Caco-2 (cell line): Measurements from ENCODE around the gene SIL1. TPM values are rescaled to one million over a fixed set of nuclear protein-coding genes. Genes with fewer than 3 reads are reported as not detected.
"Not testable (repeated sequence)": the region's sequence is repeated elsewhere in the genome, so short reads cannot be mapped to it uniquely, and the experiment has no call there.

ENCODE experiments used
- BruUV-seq: library from RNA; stranded (reverse); fragments of 400-500 nt; replicated peaks from 2 replicates; lab custom pipeline; 2021; lab: Mats Ljungman, UMichigan
- CTCF ChIA-PET: fragments of 300-600 bp; sonication (Branson Sonifier 250); formaldehyde crosslinking; loops from one replicate; lab custom pipeline; 2022; ENCODE audit warnings: antibody characterized with exemption; lab: Charles Lee
- POLR2A ChIA-PET: fragments of 300-600 bp; sonication (Branson Sonifier 250); formaldehyde crosslinking; loops from one replicate; lab custom pipeline; 2022; ENCODE audit warnings: antibody characterized with exemption; lab: Charles Lee
- DNase-seq, 2 experiments: peaks; one replicate each; pipeline versions ENCODE4 v3.0.0 to v3.0.0-alpha.2; 2020 to 2022
- H3K27me3 ChIP-seq: replicated peaks from 2 replicates; pipeline ENCODE4 v1.6.0; 2011; ENCODE audit warnings: low read length; ENCODE audit not compliant: control insufficient read depth, insufficient read depth
- H3K36me3 ChIP-seq: 2 replicates; pipeline ENCODE4 v1.5.1; 2011; ENCODE audit warnings: low read length; ENCODE audit not compliant: control insufficient read depth, insufficient read depth
- H3K4me1 ChIP-seq: fragments of 250-450 bp; sonication (Bioruptor Pico); 2 replicates; pipeline ENCODE4 v1.5.1; 2020; ENCODE audit warnings: mild to moderate bottlenecking
- H3K4me3 ChIP-seq: 2 replicates; pipeline ENCODE4 v1.5.1; 2011; ENCODE audit warnings: low read depth, mild to moderate bottlenecking, control low read depth, low read length
- H3K9me3 ChIP-seq: fragments of 250-450 bp; sonication (Bioruptor Pico); 2 replicates; pipeline ENCODE4 v1.5.1; 2020; ENCODE audit warnings: mild to moderate bottlenecking, moderate library complexity
- H3K27ac Mint-ChIP-seq: one replicate; pipeline ENCODE4 v1.8.0; 2022; ENCODE audit warnings: mixed read lengths; ENCODE audit not compliant: unreplicated experiment
- H3K27me3 Mint-ChIP-seq: one replicate; pipeline ENCODE4 v1.8.0; 2022; ENCODE audit warnings: mixed read lengths; ENCODE audit not compliant: insufficient read depth, unreplicated experiment
- H3K36me3 Mint-ChIP-seq: one replicate; pipeline ENCODE4 v1.8.0; 2022; ENCODE audit warnings: mild to moderate bottlenecking, mixed read lengths; ENCODE audit not compliant: insufficient read depth, unreplicated experiment
- H3K4me1 Mint-ChIP-seq: one replicate; pipeline ENCODE4 v1.8.0; 2022; ENCODE audit warnings: low read depth, mixed read lengths; ENCODE audit not compliant: unreplicated experiment
- H3K4me3 Mint-ChIP-seq: one replicate; pipeline ENCODE4 v1.8.0; 2022; ENCODE audit warnings: mild to moderate bottlenecking, moderate library complexity, mixed read lengths; ENCODE audit not compliant: unreplicated experiment
- H3K9me3 Mint-ChIP-seq: one replicate; pipeline ENCODE4 v1.8.0; 2022; ENCODE audit warnings: mixed read lengths; ENCODE audit not compliant: unreplicated experiment
- CTCF ChIP-seq, 2 experiments: fragments of 200-600 bp in 1 of 2; IDR thresholded peaks; 1 replicate in 1 of 2; 2 replicates in 1 of 2; pipeline versions ENCODE4 v1.5.1 to v1.8.0; 2011 to 2022; ENCODE audit warnings: antibody characterized with exemption in 1 of 2, control low read depth in 1 of 2, inconsistent platforms in 1 of 2, low read depth in 1 of 2, low read length in 1 of 2, mild to moderate bottlenecking in 1 of 2, moderate library complexity in 1 of 2; ENCODE audit not compliant: insufficient read depth in 1 of 2, severe bottlenecking in 1 of 2, unreplicated experiment in 1 of 2
- intact Hi-C: fragments of 100-400 bp; cut with micrococcal nuclease; formaldehyde crosslinking; loops from one replicate; pipeline ENCODE4 v1.10.0; 2022; ENCODE audit not compliant: unreplicated experiment
- total RNA-seq: library from RNA; stranded (reverse); gene quantifications from 2 replicates; pipeline ENCODE4 v1.2.3, GENCODE V29; 2022

Gene SIL1
- total RNA-seq, 1 experiment from 2014 or later: 29.7 TPM

- Mint-ChIP-seq H3K27ac (no peak overlapping the region), H3K27me3 (no peaks in the 10 kb centered on the region), H3K4me3 (no peak overlapping the region), H3K9me3 (no peaks in the 10 kb centered on the region), H3K4me1 (peaks cover under 1% of the 10 kb centered on the region), H3K36me3 (peaks cover 13% of the 10 kb centered on the region)
- Histone ChIP-seq H3K36me3 (no peaks in the 10 kb centered on the region), H3K4me1 (peaks cover under 1% of the 10 kb centered on the region; the same call in 1 of the 2 replicates), H3K27me3 (no peaks in the 10 kb centered on the region), H3K9me3 (no peaks in the 10 kb centered on the region), H3K4me3 (no peak overlapping the region)
- ChIA-PET POLR2A (no interaction called here), CTCF (no interaction called here)
- peak in 1 of 2 experiments; percentile 13 for DNase-seq
- TF ChIP-seq CTCF (IDR thresholded peaks at IDR 0.05; ENCODE audit: insufficient read depth in 1 of 2, low read depth in 1 of 2, low read length in 1 of 2, severe bottlenecking in 1 of 2, unreplicated experiment in 1 of 2): peak; percentile 11 to 27
- BruUV-seq: no TSS peak
- intact Hi-C loops: no loop called here
These were observed 4.2 kb downstream of the SIL1 start for GRCh38 chr5:139193928-139194327.

GRCh38 chr5:139192906-139193305, 5.3 kb downstream of the SIL1 start:
- BruUV-seq, H3K27me3 Mint-ChIP-seq, DNase-seq, H3K4me3 ChIP-seq, POLR2A ChIA-PET, H3K9me3 ChIP-seq, H3K9me3 Mint-ChIP-seq, H3K4me3 Mint-ChIP-seq, H3K27me3 ChIP-seq, H3K36me3 ChIP-seq, H3K4me1 ChIP-seq, H3K36me3 Mint-ChIP-seq, H3K27ac Mint-ChIP-seq, intact Hi-C loops, H3K4me1 Mint-ChIP-seq: not testable (repeated sequence)
- CTCF ChIA-PET: interaction anchor here (1.4 kb wide), 1 partner anchor 10 kb away, joined by 3 read pairs; no protein-coding TSS in a partner anchor

GRCh38 chr5:139191954-139192353, 6.2 kb downstream of the SIL1 start:
- H3K4me1 Mint-ChIP-seq, H3K36me3 Mint-ChIP-seq, H3K36me3 ChIP-seq, DNase-seq, H3K4me3 Mint-ChIP-seq, H3K4me1 ChIP-seq, H3K9me3 Mint-ChIP-seq, H3K9me3 ChIP-seq, H3K27me3 ChIP-seq, H3K27ac Mint-ChIP-seq, intact Hi-C loops, H3K4me3 ChIP-seq, BruUV-seq, H3K27me3 Mint-ChIP-seq: not testable (repeated sequence)
- CTCF ChIA-PET: interaction anchor here (0.7 to 1.4 kb wide), 2 partner anchors 9 to 39 kb away, joined by 3 read pairs; no protein-coding TSS in a partner anchor
- POLR2A ChIA-PET: interaction anchor here (0.6 to 0.7 kb wide), 2 partner anchors 9 to 19 kb away, joined by 6 read pairs; no protein-coding TSS in a partner anchor

- no peak overlapping the region for H3K4me3 Mint-ChIP-seq
- CTCF ChIA-PET: no interaction called here
These were observed 8.0 kb downstream of the SIL1 start for GRCh38 chr5:139190125-139190524.

More at GRCh38 chr5:139190125-139190524, 8.0 kb downstream of the SIL1 start:
- H3K4me1 Mint-ChIP-seq: peaks cover 10% of the 10 kb centered on the region
- no TSS peak for BruUV-seq
- Histone ChIP-seq H3K4me1 (peaks cover 8% of the 10 kb centered on the region; the same call in 1 of the 2 replicates), H3K4me3 (no peak overlapping the region), H3K27me3 (no peaks in the 10 kb centered on the region), H3K36me3 (no peaks in the 10 kb centered on the region), H3K9me3 (no peaks in the 10 kb centered on the region)
- POLR2A ChIA-PET: no interaction called here
- TF ChIP-seq CTCF (IDR thresholded peaks at IDR 0.05; ENCODE audit: insufficient read depth in 1 of 2, low read depth in 1 of 2, low read length in 1 of 2, severe bottlenecking in 1 of 2, unreplicated experiment in 1 of 2): no peak
- no peak for DNase-seq
- H3K9me3 Mint-ChIP-seq: no peaks in the 10 kb centered on the region
- intact Hi-C loops: no loop called here
- H3K27ac Mint-ChIP-seq: no peak overlapping the region
- H3K27me3 Mint-ChIP-seq: no peaks in the 10 kb centered on the region
- H3K36me3 Mint-ChIP-seq: peaks cover 6% of the 10 kb centered on the region
